ENCODE data around the gene PRAC1. TPM values are rescaled to one million over a fixed set of nuclear protein-coding genes. Genes with fewer than 3 reads are reported as not detected.

The PRAC1 gene
- total and polyA plus RNA-seq, 2 of the 8 experiments (the other 6 are each of a cell fraction or from before 2014, with no cell fraction given), result not detected

DNA sequence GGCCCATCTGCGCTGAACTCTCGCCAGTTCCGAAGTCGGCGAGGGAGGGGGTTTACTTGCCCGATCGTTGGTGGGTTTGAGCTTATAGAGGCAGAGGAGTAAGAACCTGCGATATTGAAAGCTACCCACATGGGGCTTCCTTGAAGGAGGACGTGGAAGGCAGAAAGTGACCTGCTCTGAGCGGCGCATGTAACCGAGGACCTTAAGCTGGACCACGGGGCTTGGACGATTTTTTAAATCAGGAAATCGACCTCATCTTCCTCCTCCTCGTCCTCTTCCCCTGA lies 2.6 kb upstream of the PRAC1 start:
- TF ChIP-seq CEBPB (IDR thresholded peaks at IDR 0.05; ENCODE audit: low read depth, low read length) (no peak), RNF2 (IDR thresholded peaks at IDR 0.05; ENCODE audit: borderline replicate concordance, low read depth, low read length, missing control alignments, poor library complexity, severe bottlenecking) (peak; percentile 0), ZNF274 (IDR thresholded peaks at IDR 0.05; ENCODE audit: borderline replicate concordance, extremely low read depth, low read length) (no peak)
- Histone ChIP-seq H3K56ac (replicated peaks; ENCODE audit: insufficient read length, low read depth, low read length) (no peak overlapping the region), H4K8ac (ENCODE audit: extremely low read depth, insufficient read depth, low read length) (no peak overlapping the region), H2AK5ac (ENCODE audit: low read depth, low read length) (no peak overlapping the region), H3K23me2 (ENCODE audit: low read depth, low read length) (no peaks in the 10 kb centered on the region), H3K36me3 (ENCODE audit: control insufficient read depth in 2 of 4, insufficient read depth in 4 of 4, low read length in 3 of 4) (peaks cover 0 to 2% (median 0%) of the 10 kb centered on the region in 4 experiments; a peak in 1 of 8 replicates), H4K5ac (ENCODE audit: insufficient read length, low read depth, low read length) (no peak overlapping the region), H3K4me1 (replicated peaks in 1 of 4; ENCODE audit: control insufficient read depth in 3 of 4, insufficient read depth in 4 of 4, low read length in 3 of 4) (peaks cover 10 to 30% (median 12%) of the 10 kb centered on the region in 4 experiments; a peak in 6 of 7 replicates), H3K18ac (ENCODE audit: extremely low read depth, low read length) (no peak overlapping the region), H2BK20ac (ENCODE audit: low read length) (no peak overlapping the region), H3K9ac (replicated peaks in 1 of 4; ENCODE audit: extremely low read depth in 1 of 4, low read depth in 3 of 4, low read length in 3 of 4) (no peak overlapping the region), H2BK120ac (replicated peaks; ENCODE audit: low read depth, low read length) (no peak overlapping the region), H3K14ac (ENCODE audit: insufficient read length) (no peak overlapping the region), H3K4me3 (ENCODE audit: extremely low read depth in 1 of 4, insufficient read depth in 2 of 4, low read depth in 3 of 4, low read length in 4 of 4) (no peak overlapping the region), H2BK5ac (ENCODE audit: low read depth, low read length) (no peak overlapping the region), H3K27ac (ENCODE audit: low read depth, low read length) (no peak overlapping the region), H3K4ac (replicated peaks; ENCODE audit: insufficient read length, low read depth, low read length) (no peak overlapping the region), H4K20me1 (replicated peaks in 1 of 2; ENCODE audit: control insufficient read depth in 1 of 2, insufficient read depth in 2 of 2, low read length in 2 of 2) (peaks cover 21 to 42% of the 10 kb centered on the region in 2 experiments), H3K4me2 (ENCODE audit: insufficient read depth in 1 of 2, low read depth in 2 of 2, low read length in 2 of 2) (no peak overlapping the region), H3K27me3 (replicated peaks in 1 of 4; ENCODE audit: control insufficient read depth in 3 of 4, extremely low read depth in 1 of 4, insufficient read depth in 3 of 4, low read length in 3 of 4) (peaks cover 99 to 100% (median 100%) of the 10 kb centered on the region in 4 experiments), H2BK12ac (ENCODE audit: low read depth, low read length) (no peak overlapping the region), H2AFZ (ENCODE audit: low read length) (no peak overlapping the region), H2BK15ac (ENCODE audit: low read length) (0 out of 2 replicates have a peak overlapping the region, but pooled peaks have one; percentile 46), H4K91ac (replicated peaks; ENCODE audit: insufficient read length, low read length) (no peak overlapping the region), H3K9me3 (ENCODE audit: insufficient read depth in 2 of 2, low read depth in 1 of 2, low read length in 1 of 2) (no peaks in the 10 kb centered on the region), H3K79me1 (ENCODE audit: low read depth, low read length) (no peaks in the 10 kb centered on the region; the same call in 1 of the 2 replicates), H3K23ac (ENCODE audit: insufficient read length) (no peak overlapping the region), H3K79me2 (ENCODE audit: control insufficient read depth in 1 of 2, insufficient read depth in 2 of 2, low read length in 2 of 2) (no peaks in the 10 kb centered on the region)
- no peak for DNase-seq (ENCODE audit: low read depth in 1 of 2, low spot score in 2 of 2)
- ChIA-PET POLR2A (ENCODE audit: partially characterized antibody) (interaction anchor here (1.2 kb wide), 1 partner anchor 16 kb away, joined by 3 read pairs; no protein-coding TSS in a partner anchor), CTCF (ENCODE audit: partially characterized antibody) (interaction anchor here (0.6 to 13.5 kb wide), 36 partner anchors 11 to 507 kb away, joined by 3 to 147 read pairs (median 10); no protein-coding TSS in a partner anchor)
- WGBS, 2 experiments (ENCODE audit: extremely low coverage in 1 of 2, insufficient coverage in 1 of 2, insufficient read length in 1 of 2, insufficient replicate concordance in 2 of 2, low coverage in 1 of 2, low lambda C conversion rate in 2 of 2, missing lambda C conversion rate in 1 of 2), result 20% methylated on average over 16 of the region's 16 CpGs; no CpG with 5 or more reads in 1 of the 2 experiments
- no peak for FAIRE-seq
